HepG2 (cell line): ENCODE measurements around the gene MAST1. TPM values are rescaled to one million over a fixed set of nuclear protein-coding genes. Genes with fewer than 3 reads are reported as not detected.

Experiments
- CBFB ChIP-seq: sonication (generic); formaldehyde crosslinking; IDR thresholded peaks from 2 replicates; pipeline ENCODE4 v1.4.0; 2020; ENCODE audit warnings: missing genetic modification reagents
- CC2D1A ChIP-seq: sonication (generic); formaldehyde crosslinking; IDR thresholded peaks from 2 replicates; pipeline ENCODE4 v1.8.1; 2023; ENCODE audit warnings: mild to moderate bottlenecking, missing genetic modification reagents
- FUBP1 ChIP-seq: sonication (generic); formaldehyde crosslinking; IDR thresholded peaks from 2 replicates; pipeline ENCODE4 v1.5.1; 2020; ENCODE audit warnings: missing genetic modification reagents, mild to moderate bottlenecking, borderline replicate concordance
- GTF3A ChIP-seq: sonication (generic); formaldehyde crosslinking; conservative IDR thresholded peaks from 2 replicates; pipeline ENCODE4 v1.4.0; 2020; ENCODE audit warnings: mild to moderate bottlenecking, missing genetic modification reagents
- HOXA9 ChIP-seq: sonication (generic); formaldehyde crosslinking; IDR thresholded peaks from 2 replicates; pipeline ENCODE4 v1.8.1; 2022; ENCODE audit warnings: missing genetic modification reagents, mild to moderate bottlenecking, moderate library complexity, borderline replicate concordance
- JDP2 ChIP-seq: sonication (generic); formaldehyde crosslinking; IDR thresholded peaks from 2 replicates; pipeline ENCODE4 v1.8.1; 2022; ENCODE audit warnings: missing genetic modification reagents, borderline replicate concordance
- MAFF ChIP-seq: IDR thresholded peaks from 2 replicates; pipeline ENCODE4 v1.6.1; 2011; ENCODE audit warnings: low read depth, low read length, improper control_type of control experiment
- MLX ChIP-seq: IDR thresholded peaks from 2 replicates; pipeline ENCODE4 v1.6.1; 2016
- MXD1 ChIP-seq: sonication (generic); formaldehyde crosslinking; IDR thresholded peaks from 2 replicates; pipeline ENCODE4 v1.4.0; 2020; ENCODE audit warnings: mild to moderate bottlenecking, missing genetic modification reagents
- NCOA5 ChIP-seq: sonication (generic); formaldehyde crosslinking; IDR thresholded peaks from 2 replicates; pipeline ENCODE4 v1.4.0; 2020; ENCODE audit warnings: missing genetic modification reagents
- NR2F1 ChIP-seq, 2 experiments: fragments of 450-650 bp in 1 of 2; formaldehyde crosslinking in 1 of 2; IDR thresholded peaks; 2 replicates each; pipeline versions ENCODE4 v1.5.0 to v1.6.1; 2016 to 2020; ENCODE audit warnings: mild to moderate bottlenecking in 1 of 2, missing compliant biosample characterization in 1 of 2, missing genetic modification reagents in 1 of 2, moderate library complexity in 1 of 2
- PATZ1 ChIP-seq: sonication (generic); formaldehyde crosslinking; IDR thresholded peaks from 2 replicates; pipeline ENCODE4 v1.4.0; 2020; ENCODE audit warnings: missing genetic modification reagents
- RFXANK ChIP-seq: IDR thresholded peaks from 2 replicates; pipeline ENCODE4 v1.6.1; 2016
- SMARCE1 ChIP-seq: fragments of 450-650 bp; IDR thresholded peaks from 2 replicates; pipeline ENCODE4 v1.6.1; 2017; ENCODE audit warnings: borderline replicate concordance
- SRY ChIP-seq: sonication (generic); formaldehyde crosslinking; IDR thresholded peaks from 2 replicates; pipeline ENCODE4 v1.8.0; 2022; ENCODE audit warnings: mild to moderate bottlenecking, missing genetic modification reagents
- TGIF2 ChIP-seq: IDR thresholded peaks from 2 replicates; pipeline ENCODE4 v1.6.1; 2016; ENCODE audit warnings: control low read depth, missing compliant biosample characterization
- ZFX ChIP-seq: sonication (generic); formaldehyde crosslinking; IDR thresholded peaks from 2 replicates; pipeline ENCODE4 v1.4.0; 2020; ENCODE audit warnings: mild to moderate bottlenecking, low read depth, missing genetic modification reagents, moderate library complexity
- ZNF552 ChIP-seq: sonication (generic); formaldehyde crosslinking; IDR thresholded peaks from 2 replicates; pipeline ENCODE4 v1.9.0; 2022; ENCODE audit warnings: missing genetic modification reagents, mild to moderate bottlenecking, borderline replicate concordance
- ZNF720 ChIP-seq: sonication (generic); formaldehyde crosslinking; IDR thresholded peaks from 2 replicates; pipeline ENCODE4 v1.4.0; 2020; ENCODE audit warnings: missing genetic modification reagents
- ZNF776 ChIP-seq: sonication (generic); formaldehyde crosslinking; IDR thresholded peaks from 2 replicates; pipeline ENCODE4 v1.4.0; 2020; ENCODE audit warnings: mild to moderate bottlenecking, missing genetic modification reagents
- ZSCAN30 ChIP-seq: sonication (generic); formaldehyde crosslinking; IDR thresholded peaks from 2 replicates; pipeline ENCODE4 v1.5.0; 2020; ENCODE audit warnings: mild to moderate bottlenecking, missing genetic modification reagents
- polyA plus RNA-seq, 8 experiments: library from polyadenylated mRNA; depleted of rRNA in 3 of 8; stranded (reverse) in 7 of 8; unstranded in 1 of 8; fragments of >200 nt; fragmentation: Illumina TruSeq in 4 of 8; extraction: Trizol in 4 of 8; gene quantifications; 2 replicates each; pipeline versions ENCODE4 v1.2.1 to v1.2.3, GENCODE V29; 2011 to 2016; ENCODE audit warnings: low read depth in 4 of 8, missing spikeins in 1 of 8, mixed read lengths in 1 of 8; ENCODE audit not compliant: insufficient read depth in 1 of 8
- total RNA-seq, 5 experiments: library from RNA; depleted of rRNA; stranded (reverse); fragments of >200 nt; fragmentation: Illumina TruSeq; extraction: Trizol; gene quantifications; 2 replicates each; pipeline ENCODE4 v1.2.3, GENCODE V29; 2016; ENCODE audit warnings: low read depth in 1 of 5
- TF ChIP-seq, protein P1 (sequence below): sonication (generic); formaldehyde crosslinking; conservative IDR thresholded peaks from 2 replicates; pipeline ENCODE4 v1.8.0; 2022; ENCODE audit warnings: low read depth, missing genetic modification reagents
- TF ChIP-seq, protein P2 (sequence below): sonication (generic); formaldehyde crosslinking; IDR thresholded peaks from 2 replicates; pipeline ENCODE4 v1.4.0; 2020; ENCODE audit warnings: mild to moderate bottlenecking, missing genetic modification reagents

Gene MAST1
- total and polyA plus RNA-seq, 2 of the 13 experiments (the other 11 are each of a cell fraction or from before 2014, with no cell fraction given), result 0.73 to 4.7 TPM

GRCh38 chr19:12793290-12794195 is 44.8 kb upstream of the MAST1 start (continued):
- TF ChIP-seq, protein P1, sequence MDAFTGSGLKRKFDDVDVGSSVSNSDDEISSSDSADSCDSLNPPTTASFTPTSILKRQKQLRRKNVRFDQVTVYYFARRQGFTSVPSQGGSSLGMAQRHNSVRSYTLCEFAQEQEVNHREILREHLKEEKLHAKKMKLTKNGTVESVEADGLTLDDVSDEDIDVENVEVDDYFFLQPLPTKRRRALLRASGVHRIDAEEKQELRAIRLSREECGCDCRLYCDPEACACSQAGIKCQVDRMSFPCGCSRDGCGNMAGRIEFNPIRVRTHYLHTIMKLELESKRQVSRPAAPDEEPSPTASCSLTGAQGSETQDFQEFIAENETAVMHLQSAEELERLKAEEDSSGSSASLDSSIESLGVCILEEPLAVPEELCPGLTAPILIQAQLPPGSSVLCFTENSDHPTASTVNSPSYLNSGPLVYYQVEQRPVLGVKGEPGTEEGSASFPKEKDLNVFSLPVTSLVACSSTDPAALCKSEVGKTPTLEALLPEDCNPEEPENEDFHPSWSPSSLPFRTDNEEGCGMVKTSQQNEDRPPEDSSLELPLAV (CRISPR knock-in tag), result no peak
- TF ChIP-seq GTF3A (CRISPR knock-in tag) (no peak), CBFB (peak; percentile 27; the same call in 1 of the 2 replicates), ZNF776 (CRISPR knock-in tag) (no peak; the same call in 1 of the 2 replicates), MAFF (no peak), MLX (CRISPR knock-in tag) (no peak), JDP2 (CRISPR knock-in tag) (no peak; the same call in 1 of the 2 replicates), HOXA9 (CRISPR knock-in tag) (no peak), MXD1 (peak; percentile 45; the same call in 1 of the 2 replicates), FUBP1 (no peak), ZNF720 (CRISPR knock-in tag) (no peak), NR2F1 (CRISPR knock-in tag; IDR thresholded peaks at IDR 0.05) (no peak), SMARCE1 (no peak), CC2D1A (CRISPR knock-in tag) (no peak), ZSCAN30 (CRISPR knock-in tag) (no peak), NCOA5 (no peak), PATZ1 (CRISPR knock-in tag) (peak; percentile 64), RFXANK (CRISPR knock-in tag) (peak; percentile 93), TGIF2 (CRISPR knock-in tag) (peak; percentile 82), ZNF552 (CRISPR knock-in tag) (no peak), ZFX (peak; percentile 71), SRY (CRISPR knock-in tag) (no peak)
- TF ChIP-seq, protein P2, sequence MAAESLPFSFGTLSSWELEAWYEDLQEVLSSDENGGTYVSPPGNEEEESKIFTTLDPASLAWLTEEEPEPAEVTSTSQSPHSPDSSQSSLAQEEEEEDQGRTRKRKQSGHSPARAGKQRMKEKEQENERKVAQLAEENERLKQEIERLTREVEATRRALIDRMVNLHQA (CRISPR knock-in tag), result no peak
